HepG2 (cell line): ENCODE measurements around the gene DCD. TPM values are rescaled to one million over a fixed set of nuclear protein-coding genes. Genes with fewer than 3 reads are reported as not detected.

Source experiments
- ATAC-seq: fragments of 200-7000 bp; cut with Tn5 transposase; 3 replicates; pipeline ENCODE4 v1.9.1; 2020; ENCODE audit warnings: mild to moderate bottlenecking, moderate library complexity
- BruUV-seq: library from RNA; stranded (reverse); fragments of 400-500 nt; replicated peaks from 2 replicates; lab custom pipeline; 2021; lab: Mats Ljungman, UMichigan
- CTCF ChIA-PET: fragments of 300-600 bp; formaldehyde crosslinking; extraction: SDS; loops from one replicate; lab custom pipeline; 2021; ENCODE audit warnings: low total read pairs, inconsistent platforms, low intra/inter-chr PET ratio; lab: Yijun Ruan, JAX
- POLR2A ChIA-PET: fragments of 350-600 bp; sonication (Branson Sonifier 250); formaldehyde crosslinking; loops from one replicate; lab custom pipeline; 2020; ENCODE audit warnings: antibody characterized with exemption, inconsistent platforms; lab: Yijun Ruan, JAX
- DNase-seq: peaks from one replicate; pipeline ENCODE4 v3.0.0-alpha.2; 2015; ENCODE audit warnings: low spot score
- FAIRE-seq: peaks from 3 replicates; lab custom pipeline; 2011; peaks lifted over from hg19 to GRCh38; lab: Jason Lieb, UNC
- H2AFZ ChIP-seq: one replicate; pipeline ENCODE4 v1.6.1; 2011; ENCODE audit warnings: low read length, inconsistent platforms
- H3K27ac ChIP-seq: fragments of 300-600 bp; 3 replicates; pipeline ENCODE4 v1.8.0; 2011; ENCODE audit warnings: mixed run types, mild to moderate bottlenecking, mixed read lengths, low read length, inconsistent platforms; ENCODE audit not compliant: insufficient read depth; ENCODE audit errors: extremely low read length
- H3K27me3 ChIP-seq, 2 experiments: fragments of 200-600 bp in 1 of 2; 2 replicates in 1 of 2; 3 replicates in 1 of 2; pipeline versions ENCODE4 v1.6.0 to v1.8.0; 2011; ENCODE audit warnings: low read length in 2 of 2, mild to moderate bottlenecking in 2 of 2, moderate library complexity in 2 of 2, inconsistent platforms in 1 of 2; ENCODE audit not compliant: insufficient read depth in 2 of 2, control insufficient read depth in 1 of 2
- H3K36me3 ChIP-seq, 2 experiments: fragments of 200-600 bp in 1 of 2; replicated peaks in 1 of 2; 2 replicates in 1 of 2; 3 replicates in 1 of 2; pipeline versions ENCODE4 v1.5.1 to v1.8.0; 2011; ENCODE audit warnings: low read length in 2 of 2, inconsistent platforms in 1 of 2; ENCODE audit not compliant: insufficient read depth in 2 of 2, control insufficient read depth in 1 of 2
- H3K4me1 ChIP-seq: 2 replicates; pipeline ENCODE4 v1.5.1; 2012; ENCODE audit warnings: low read length, inconsistent platforms; ENCODE audit not compliant: insufficient read depth
- H3K4me2 ChIP-seq: 2 replicates; pipeline ENCODE4 v1.6.0; 2011; ENCODE audit warnings: low read depth, low read length, inconsistent platforms
- H3K4me3 ChIP-seq, 3 experiments: fragments of 200-600 bp in 1 of 3; sonication (generic), shearing (Covaris generic) in 1 of 3; replicated peaks in 1 of 3; 2 replicates each; pipeline ENCODE4 v1.5.1; 2011 to 2016; ENCODE audit warnings: low read length in 3 of 3, inconsistent platforms in 2 of 3, low read depth in 2 of 3, mild to moderate bottlenecking in 2 of 3, control low read depth in 1 of 3, mixed read lengths in 1 of 3; ENCODE audit not compliant: insufficient read depth in 1 of 3
- H3K79me2 ChIP-seq: one replicate; pipeline ENCODE4 v1.6.1; 2011; ENCODE audit warnings: low read length, inconsistent platforms; ENCODE audit not compliant: insufficient read depth
- H3K9ac ChIP-seq: 2 replicates; pipeline ENCODE4 v1.6.0; 2011; ENCODE audit warnings: mild to moderate bottlenecking, low read depth, low read length, inconsistent platforms; ENCODE audit not compliant: insufficient read depth
- H3K9me3 ChIP-seq: 2 replicates; pipeline ENCODE4 v1.5.1; 2012; ENCODE audit warnings: mild to moderate bottlenecking, low read length
- H4K20me1 ChIP-seq: 2 replicates; pipeline ENCODE4 v1.6.0; 2011; ENCODE audit warnings: inconsistent platforms, mild to moderate bottlenecking, low read length, moderate library complexity; ENCODE audit not compliant: insufficient read depth
- CEBPG ChIP-seq: IDR thresholded peaks from 2 replicates; pipeline ENCODE4 v1.6.1; 2016
- FOSL1 ChIP-seq: sonication (generic); formaldehyde crosslinking; IDR thresholded peaks from 2 replicates; pipeline ENCODE4 v1.9.0; 2021; ENCODE audit warnings: missing genetic modification reagents, borderline replicate concordance
- HHEX ChIP-seq: IDR thresholded peaks from 2 replicates; pipeline ENCODE4 v1.6.1; 2016; ENCODE audit warnings: control low read depth
- HOMEZ ChIP-seq: IDR thresholded peaks from 2 replicates; pipeline ENCODE4 v1.6.1; 2016; ENCODE audit warnings: low read depth
- KLF15 ChIP-seq: sonication (generic); formaldehyde crosslinking; IDR thresholded peaks from 2 replicates; pipeline ENCODE4 v1.8.1; 2023; ENCODE audit warnings: borderline replicate concordance, mild to moderate bottlenecking, inconsistent platforms, missing genetic modification reagents, mixed read lengths
- KLF6 ChIP-seq: IDR thresholded peaks from 2 replicates; pipeline ENCODE4 v1.8.0; 2016; ENCODE audit warnings: missing biosample characterization, missing genetic modification reagents
- MZF1 ChIP-seq: sonication (generic); formaldehyde crosslinking; IDR thresholded peaks from 2 replicates; pipeline ENCODE4 v1.8.1; 2023; ENCODE audit warnings: mild to moderate bottlenecking, missing genetic modification reagents, borderline replicate concordance
- NBN ChIP-seq: fragments of 450-650 bp; conservative IDR thresholded peaks from 2 replicates; pipeline ENCODE4 v1.6.1; 2017
- TFDP1 ChIP-seq: IDR thresholded peaks from 2 replicates; pipeline ENCODE4 v1.6.1; 2016; ENCODE audit warnings: missing compliant biosample characterization, missing genetic modification reagents, borderline replicate concordance
- TOE1 ChIP-seq: sonication (generic); formaldehyde crosslinking; IDR thresholded peaks from 2 replicates; pipeline ENCODE4 v1.4.0; 2020; ENCODE audit warnings: mild to moderate bottlenecking, missing genetic modification reagents
- ZBTB46 ChIP-seq: sonication (generic); formaldehyde crosslinking; IDR thresholded peaks from 2 replicates; pipeline ENCODE4 v1.4.0; 2020; ENCODE audit warnings: mild to moderate bottlenecking, missing genetic modification reagents, borderline replicate concordance
- ZC3H13 ChIP-seq: sonication (generic); formaldehyde crosslinking; IDR thresholded peaks from 2 replicates; pipeline ENCODE4 v1.8.1; 2023; ENCODE audit warnings: mild to moderate bottlenecking, missing genetic modification reagents, moderate library complexity
- ZIK1 ChIP-seq: sonication (generic); formaldehyde crosslinking; IDR thresholded peaks from 2 replicates; pipeline ENCODE4 v1.5.0; 2020; ENCODE audit warnings: mild to moderate bottlenecking, low read depth, missing genetic modification reagents, borderline replicate concordance
- ZNF546 ChIP-seq: sonication (generic); formaldehyde crosslinking; conservative IDR thresholded peaks from 2 replicates; pipeline ENCODE4 v1.8.1; 2023; ENCODE audit warnings: mild to moderate bottlenecking, missing genetic modification reagents
- ZNF674 ChIP-seq: sonication (generic); formaldehyde crosslinking; IDR thresholded peaks from 2 replicates; pipeline ENCODE4 v1.5.0; 2020; ENCODE audit warnings: low read depth, mild to moderate bottlenecking, missing genetic modification reagents
- ZNF687 ChIP-seq: sonication (generic); formaldehyde crosslinking; IDR thresholded peaks from 2 replicates; pipeline ENCODE4 v1.5.1; 2020; ENCODE audit warnings: mild to moderate bottlenecking, missing genetic modification reagents, moderate library complexity
- ZNF891 ChIP-seq: sonication (generic); formaldehyde crosslinking; IDR thresholded peaks from 2 replicates; pipeline ENCODE4 v1.5.0; 2020; ENCODE audit warnings: mild to moderate bottlenecking, missing genetic modification reagents
- in situ Hi-C: cut with HindIII; loops from 2 replicates; pipeline ENCODE4 v1.10.0; 2017; ENCODE audit warnings: low pct_unique_long_range_greater_than_20kb; ENCODE audit not compliant: extremely low pct_ligation_motif_present
- intact Hi-C: fragments of 100-400 bp; cut with micrococcal nuclease; formaldehyde crosslinking; loops from one replicate; pipeline ENCODE4 v1.10.0; 2022; ENCODE audit not compliant: unreplicated experiment
- polyA plus RNA-seq, 8 experiments: library from polyadenylated mRNA; depleted of rRNA in 3 of 8; stranded (reverse) in 7 of 8; unstranded in 1 of 8; fragments of >200 nt; fragmentation: Illumina TruSeq in 4 of 8; extraction: Trizol in 4 of 8; gene quantifications; 2 replicates each; pipeline versions ENCODE4 v1.2.1 to v1.2.3, GENCODE V29; 2011 to 2016; ENCODE audit warnings: low read depth in 4 of 8, missing spikeins in 1 of 8, mixed read lengths in 1 of 8; ENCODE audit not compliant: insufficient read depth in 1 of 8
- total RNA-seq, 5 experiments: library from RNA; depleted of rRNA; stranded (reverse); fragments of >200 nt; fragmentation: Illumina TruSeq; extraction: Trizol; gene quantifications; 2 replicates each; pipeline ENCODE4 v1.2.3, GENCODE V29; 2016; ENCODE audit warnings: low read depth in 1 of 5

DCD gene
- total and polyA plus RNA-seq, 2 of the 13 experiments (the other 11 are each of a cell fraction or from before 2014, with no cell fraction given): not detected

- no peak overlapping the region for H3K9ac ChIP-seq
- H4K20me1 ChIP-seq: no peaks in the 10 kb centered on the region
- H3K4me2 ChIP-seq: no peak overlapping the region
- no peaks in the 10 kb centered on the region for H3K4me1 ChIP-seq
- H3K27ac ChIP-seq: no peak overlapping the region
- no peak for FAIRE-seq
- BruUV-seq: no TSS peak
- H3K79me2 ChIP-seq: no peaks in the 10 kb centered on the region
- TF ChIP-seq ZIK1 (CRISPR knock-in tag) (no peak), CEBPG (CRISPR knock-in tag) (no peak), TOE1 (CRISPR knock-in tag) (no peak), NBN (no peak), ZBTB46 (CRISPR knock-in tag) (no peak), ZNF891 (CRISPR knock-in tag) (no peak), FOSL1 (CRISPR knock-in tag) (no peak), MZF1 (no peak), KLF6 (CRISPR knock-in tag) (no peak), HOMEZ (no peak), HHEX (CRISPR knock-in tag) (no peak), ZNF546 (CRISPR knock-in tag) (no peak), ZNF687 (CRISPR knock-in tag) (no peak), ZNF674 (CRISPR knock-in tag) (no peak), TFDP1 (CRISPR knock-in tag) (no peak), KLF15 (CRISPR knock-in tag) (no peak), ZC3H13 (CRISPR knock-in tag) (no peak)
- TF ChIP-seq, all 625 proteins: peak for 0
- H3K9me3 ChIP-seq: peaks cover 10% of the 10 kb centered on the region
- H3K4me3 ChIP-seq: no peak overlapping the region
- peak; percentile 44; the same call in 2 of the 3 replicates for ATAC-seq
- intact Hi-C loops: no loop called here
- ChIA-PET POLR2A (no interaction called here), CTCF (no interaction called here)
- in situ Hi-C loops: no loop called here
- no peak for DNase-seq
- no peaks in the 10 kb centered on the region for H3K27me3 ChIP-seq
- H2AFZ ChIP-seq: no peak overlapping the region
- no peaks in the 10 kb centered on the region for H3K36me3 ChIP-seq
These were observed 25.5 kb downstream of the DCD start for GRCh38 chr12:54622463-54623183.
